SK-N-SH (cell line): Measurements from ENCODE around the gene PAPLN. TPM values are rescaled to one million over a fixed set of nuclear protein-coding genes. Genes with fewer than 3 reads are reported as not detected.

Experiments
- CTCF ChIA-PET: fragments of 300-600, 350-600 bp; formaldehyde crosslinking; extraction: SDS; loops from one replicate; lab custom pipeline; 2021; lab: Yijun Ruan, JAX
- POLR2A ChIA-PET: fragments of 350-600 bp; sonication (Branson Sonifier 250); formaldehyde crosslinking; extraction: SDS; loops from one replicate; lab custom pipeline; 2020; ENCODE audit warnings: antibody characterized with exemption, inconsistent platforms; lab: Yijun Ruan, JAX
- DNase-seq: peaks from one replicate; pipeline ENCODE4 v3.0.0; 2012
- H2AFZ ChIP-seq: fragments of 200-600 bp; sonication (generic); 2 replicates; pipeline ENCODE4 v1.8.1; 2016; ENCODE audit warnings: antibody characterized with exemption, mild to moderate bottlenecking, low read depth
- H3F3A ChIP-seq: fragments of 200-600 bp; sonication (generic); replicated peaks from 2 replicates; pipeline ENCODE3; 2016; ENCODE audit warnings: antibody characterized with exemption, mild to moderate bottlenecking; ENCODE audit not compliant: insufficient read depth
- H3K27ac ChIP-seq, 2 experiments: fragments of 200-500 bp in 1 of 2; fragments of 200-600 bp in 1 of 2; sonication (Bioruptor generic) in 1 of 2; sonication (generic), shearing (Covaris generic) in 1 of 2; 2 replicates each; pipeline versions ENCODE4 v1.5.1 to v1.6.1; 2014 to 2016; ENCODE audit warnings: low read depth in 2 of 2, inconsistent platforms in 1 of 2, low read length in 1 of 2, mild to moderate bottlenecking in 1 of 2, mixed read lengths in 1 of 2
- H3K27me3 ChIP-seq: fragments of 200-600 bp; sonication (generic), shearing (Covaris generic); 2 replicates; pipeline ENCODE4 v1.6.1; 2016; ENCODE audit warnings: mixed run types; ENCODE audit not compliant: insufficient read depth
- H3K36me3 ChIP-seq, 2 experiments: fragments of 200-500 bp in 1 of 2; fragments of 200-600 bp in 1 of 2; sonication (Bioruptor generic) in 1 of 2; sonication (generic) in 1 of 2; replicated peaks in 1 of 2; 2 replicates each; pipeline versions ENCODE3 to v1.5.1; 2014 to 2016; ENCODE audit warnings: low read length in 1 of 2, mild to moderate bottlenecking in 1 of 2; ENCODE audit not compliant: insufficient read depth in 2 of 2, control insufficient read depth in 1 of 2
- H3K4me1 ChIP-seq, 2 experiments: fragments of 200-500 bp in 1 of 2; fragments of 200-600 bp in 1 of 2; sonication (Bioruptor generic) in 1 of 2; sonication (generic), shearing (Covaris generic) in 1 of 2; 2 replicates each; pipeline versions ENCODE4 v1.5.1 to v1.6.1; 2014 to 2016; ENCODE audit warnings: low read depth in 1 of 2, low read length in 1 of 2, mixed run types in 1 of 2; ENCODE audit not compliant: insufficient read depth in 2 of 2, control insufficient read depth in 1 of 2
- H3K4me2 ChIP-seq: fragments of 200-600 bp; sonication (generic), shearing (Covaris generic); 2 replicates; pipeline ENCODE4 v1.6.1; 2017; ENCODE audit warnings: mixed run types
- H3K4me3 ChIP-seq, 2 experiments: fragments of 200-500 bp in 1 of 2; fragments of 200-600 bp in 1 of 2; sonication (Bioruptor generic) in 1 of 2; sonication (generic), shearing (Covaris generic) in 1 of 2; 2 replicates each; pipeline versions ENCODE4 v1.5.1 to v1.8.1; 2014 to 2016; ENCODE audit warnings: low read depth in 2 of 2, inconsistent platforms in 1 of 2, low read length in 1 of 2, mild to moderate bottlenecking in 1 of 2, mixed read lengths in 1 of 2, moderate library complexity in 1 of 2
- H3K79me2 ChIP-seq: fragments of 200-600 bp; sonication (generic); 2 replicates; pipeline ENCODE4 v1.8.1; 2017; ENCODE audit warnings: mild to moderate bottlenecking; ENCODE audit not compliant: insufficient read depth
- H3K9ac ChIP-seq: fragments of 200-600 bp; sonication (generic); 2 replicates; pipeline ENCODE4 v1.6.1; 2017; ENCODE audit warnings: mixed run types
- H3K9me2 ChIP-seq: fragments of 200-600 bp; sonication (generic); 2 replicates; pipeline ENCODE4 v1.6.1; 2017; ENCODE audit warnings: mixed run types
- H3K9me3 ChIP-seq: fragments of 200-600 bp; sonication (generic); 2 replicates; pipeline ENCODE4 v1.6.1; 2017; ENCODE audit warnings: mixed run types, mild to moderate bottlenecking, moderate library complexity
- H4K20me1 ChIP-seq: fragments of 200-600 bp; sonication (generic); 2 replicates; pipeline ENCODE4 v1.6.1; 2017; ENCODE audit warnings: mild to moderate bottlenecking, mixed run types; ENCODE audit not compliant: insufficient read depth
- CTCF ChIP-seq: fragments of 200-600 bp; sonication (generic); IDR thresholded peaks from 2 replicates; pipeline ENCODE4 v1.6.1; 2017; ENCODE audit warnings: antibody characterized with exemption, mild to moderate bottlenecking, moderate library complexity
- ELF1 ChIP-seq: IDR thresholded peaks from 2 replicates; pipeline ENCODE4 v1.4.0; 2012
- EZH2phosphoT487 ChIP-seq: fragments of 200-600 bp; sonication (generic); IDR thresholded peaks from 2 replicates; pipeline ENCODE4 v1.6.1; 2017; ENCODE audit warnings: low read depth, mixed run types, mild to moderate bottlenecking, antibody characterized with exemption, moderate library complexity, borderline replicate concordance
- FOSL2 ChIP-seq: IDR thresholded peaks from 2 replicates; pipeline ENCODE4 v1.4.0; 2012; ENCODE audit warnings: low read depth, mild to moderate bottlenecking, moderate library complexity, borderline replicate concordance
- FOXJ3 ChIP-seq: sonication (generic); formaldehyde crosslinking; IDR thresholded peaks from 2 replicates; pipeline ENCODE4 v1.5.1; 2020; ENCODE audit warnings: mild to moderate bottlenecking, missing genetic modification reagents
- JUND ChIP-seq: IDR thresholded peaks from 2 replicates; pipeline ENCODE4 v1.4.0; 2012
- MAX ChIP-seq: IDR thresholded peaks from 2 replicates; pipeline ENCODE4 v1.4.0; 2012; ENCODE audit warnings: low read depth
- NRF1 ChIP-seq: IDR thresholded peaks from 2 replicates; pipeline ENCODE4 v1.6.1; 2012; ENCODE audit warnings: low read depth, mild to moderate bottlenecking, low read length
- RFX5 ChIP-seq: IDR thresholded peaks from 2 replicates; pipeline ENCODE4 v1.6.1; 2012; ENCODE audit warnings: mild to moderate bottlenecking, improper control_type of control experiment, low read length
- TAF1 ChIP-seq: IDR thresholded peaks from 2 replicates; pipeline ENCODE4 v1.6.1; 2012; ENCODE audit warnings: low read depth, mild to moderate bottlenecking, low read length, moderate library complexity, borderline replicate concordance
- TCF12 ChIP-seq: IDR thresholded peaks from 2 replicates; pipeline ENCODE4 v1.4.0; 2012
- TEAD4 ChIP-seq: IDR thresholded peaks from 2 replicates; pipeline ENCODE4 v1.4.0; 2012; ENCODE audit warnings: mild to moderate bottlenecking, borderline replicate concordance; ENCODE audit not compliant: insufficient read depth
- WGBS: methylation state at CpG from one replicate; pipeline ENCODE4 v1.1.6; 2017; ENCODE audit warnings: low lambda C conversion rate; 5-methylcytosine and 5-hydroxymethylcytosine counted together
- polyA plus RNA-seq, 3 experiments: library from polyadenylated mRNA; depleted of rRNA; stranded (reverse); fragments of >200 nt; gene quantifications; 2 replicates each; pipeline ENCODE4 v1.2.3, GENCODE V29; 2012
- TF ChIP-seq, protein P1 (sequence below): IDR thresholded peaks from 2 replicates; pipeline ENCODE4; 2012
- TF ChIP-seq, protein P2 (sequence below): IDR thresholded peaks from 2 replicates; pipeline ENCODE4 v1.4.0; 2012; ENCODE audit warnings: low read depth, borderline replicate concordance

PAPLN gene
- polyA plus RNA-seq, 1 of the 3 experiments (the other 2 are of a cell fraction) = 0.13 TPM

- Histone ChIP-seq H4K20me1 (no peaks in the 10 kb centered on the region), H3K79me2 (no peaks in the 10 kb centered on the region), H3K4me1 (no peaks in the 10 kb centered on the region), H3K36me3 (peaks cover 26 to 64% of the 10 kb centered on the region in 2 experiments), H2AFZ (no peak overlapping the region), H3K9ac (no peak overlapping the region), H3K4me2 (no peak overlapping the region), H3F3A (no peaks in the 10 kb centered on the region), H3K4me3 (no peak overlapping the region), H3K9me3 (no peaks in the 10 kb centered on the region), H3K27ac (no peak overlapping the region), H3K27me3 (no peaks in the 10 kb centered on the region), H3K9me2 (no peaks in the 10 kb centered on the region)
- 97% methylated on average over 2 of the region's 2 CpGs for WGBS
- no peak for TF ChIP-seq EZH2phosphoT487
- no peak for TF ChIP-seq FOXJ3 (CRISPR knock-in tag)
- no peak for TF ChIP-seq ELF1
- TF ChIP-seq RFX5 = no peak
- TF ChIP-seq JUND = no peak
- no peak for TF ChIP-seq TEAD4
- TF ChIP-seq, protein P1, sequence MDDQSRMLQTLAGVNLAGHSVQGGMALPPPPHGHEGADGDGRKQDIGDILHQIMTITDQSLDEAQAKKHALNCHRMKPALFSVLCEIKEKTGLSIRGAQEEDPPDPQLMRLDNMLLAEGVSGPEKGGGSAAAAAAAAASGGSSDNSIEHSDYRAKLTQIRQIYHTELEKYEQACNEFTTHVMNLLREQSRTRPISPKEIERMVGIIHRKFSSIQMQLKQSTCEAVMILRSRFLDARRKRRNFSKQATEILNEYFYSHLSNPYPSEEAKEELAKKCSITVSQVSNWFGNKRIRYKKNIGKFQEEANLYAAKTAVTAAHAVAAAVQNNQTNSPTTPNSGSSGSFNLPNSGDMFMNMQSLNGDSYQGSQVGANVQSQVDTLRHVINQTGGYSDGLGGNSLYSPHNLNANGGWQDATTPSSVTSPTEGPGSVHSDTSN = no peak
- TF ChIP-seq MAX = no peak
- TF ChIP-seq NRF1 = no peak
- TF ChIP-seq, protein P2, sequence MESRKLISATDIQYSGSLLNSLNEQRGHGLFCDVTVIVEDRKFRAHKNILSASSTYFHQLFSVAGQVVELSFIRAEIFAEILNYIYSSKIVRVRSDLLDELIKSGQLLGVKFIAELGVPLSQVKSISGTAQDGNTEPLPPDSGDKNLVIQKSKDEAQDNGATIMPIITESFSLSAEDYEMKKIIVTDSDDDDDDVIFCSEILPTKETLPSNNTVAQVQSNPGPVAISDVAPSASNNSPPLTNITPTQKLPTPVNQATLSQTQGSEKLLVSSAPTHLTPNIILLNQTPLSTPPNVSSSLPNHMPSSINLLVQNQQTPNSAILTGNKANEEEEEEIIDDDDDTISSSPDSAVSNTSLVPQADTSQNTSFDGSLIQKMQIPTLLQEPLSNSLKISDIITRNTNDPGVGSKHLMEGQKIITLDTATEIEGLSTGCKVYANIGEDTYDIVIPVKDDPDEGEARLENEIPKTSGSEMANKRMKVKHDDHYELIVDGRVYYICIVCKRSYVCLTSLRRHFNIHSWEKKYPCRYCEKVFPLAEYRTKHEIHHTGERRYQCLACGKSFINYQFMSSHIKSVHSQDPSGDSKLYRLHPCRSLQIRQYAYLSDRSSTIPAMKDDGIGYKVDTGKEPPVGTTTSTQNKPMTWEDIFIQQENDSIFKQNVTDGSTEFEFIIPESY = no peak
- no peak for TF ChIP-seq CTCF
- TF ChIP-seq FOSL2 = no peak
- no peak for TF ChIP-seq TCF12
- no peak for TF ChIP-seq TAF1
- POLR2A ChIA-PET = no interaction called here
- DNase-seq = no peak
- CTCF ChIA-PET = interaction anchor here (0.8 to 1.7 kb wide), 3 partner anchors 16 to 274 kb away, joined by 3 to 7 read pairs (median 4); no protein-coding TSS in a partner anchor
Measured at GRCh38 chr14:73198253-73198652, 39.1 kb upstream of the PAPLN start.
